GM12878 (cell line): ENCODE data around the gene TEF. TPM values are rescaled to one million over a fixed set of nuclear protein-coding genes. Genes with fewer than 3 reads are reported as not detected.
A peak's percentile ranks its signal among the peaks of the same experiment; 100 is the strongest.

Experiments
- ATF7 ChIP-seq: fragments of 450-650 bp; IDR thresholded peaks from 2 replicates; pipeline ENCODE4 v1.6.1; 2016; ENCODE audit warnings: low read depth, mild to moderate bottlenecking
- RELA ChIP-seq: fragments of 450-650 bp; IDR thresholded peaks from 2 replicates; pipeline ENCODE4 v1.8.0; 2014; ENCODE audit warnings: borderline replicate concordance; ENCODE audit not compliant: partially characterized antibody
- SMAD1 ChIP-seq: fragments of 450-650 bp; IDR thresholded peaks from 2 replicates; pipeline ENCODE4 v1.6.1; 2018; ENCODE audit warnings: mild to moderate bottlenecking, low read depth; ENCODE audit not compliant: partially characterized antibody
- SUPT20H ChIP-seq: IDR thresholded peaks from 2 replicates; pipeline ENCODE4 v1.6.1; 2011; ENCODE audit warnings: low read depth, mild to moderate bottlenecking, low read length, moderate library complexity, borderline replicate concordance; ENCODE audit not compliant: control insufficient read depth
- USF1 ChIP-seq: IDR thresholded peaks from 2 replicates; pipeline ENCODE4 v1.6.1; 2011; ENCODE audit warnings: borderline replicate concordance, low read depth, mild to moderate bottlenecking, moderate library complexity, mixed read lengths, low read length; ENCODE audit not compliant: insufficient read depth; ENCODE audit errors: extremely low read length
- polyA plus RNA-seq, 11 experiments: library from polyadenylated mRNA; depleted of rRNA in 4 of 11; unstranded in 6 of 11; stranded (reverse) in 5 of 11; fragments of >200 nt; fragmentation: Nextera tagmentation in 4 of 11; fragmentation: Illumina TruSeq in 1 of 11; extraction: Ambion mirVana in 4 of 11; extraction: Trizol in 1 of 11; gene quantifications; 1 replicate in 1 of 11; 2 replicates in 10 of 11; pipeline versions ENCODE4 v1.2.1 to v1.2.3, GENCODE V29; 2011 to 2016; ENCODE audit warnings: inconsistent platforms in 2 of 11, missing spikeins in 2 of 11, low read depth in 1 of 11
- small RNA-seq: library from RNA; depleted of rRNA; stranded (forward); fragments of <200 nt; gene quantifications from one replicate; pipeline ENCODE3, GENCODE V24; 2014
- total RNA-seq, 4 experiments: library from RNA; depleted of rRNA in 3 of 4; stranded (reverse); fragments of >200 nt in 3 of 4; fragmentation: Illumina TruSeq in 1 of 4; extraction: Trizol in 1 of 4; gene quantifications; 2 replicates each; pipeline versions ENCODE4 v1.2.1 to v1.2.3, GENCODE V29; 2013 to 2021

Gene TEF
- total and polyA plus RNA-seq, 10 of the 15 experiments (the other 5 are each of a cell fraction or from before 2014, with no cell fraction given), result 0.23 to 4.9 (median 3.2) TPM

GRCh38 chr22:41448189-41448808 lies 66.6 kb downstream of the TEF start (continued):
- no peak for TF ChIP-seq SMAD1
- TF ChIP-seq RELA, result peak; percentile 23
- TF ChIP-seq SUPT20H, result no peak
- no peak for TF ChIP-seq USF1
- peak; percentile 71 for TF ChIP-seq ATF7
- TF ChIP-seq, all 136 proteins: peak for 48

Small RNA genes within 50 kb of the gene (small RNA-seq; reads per million reads assigned to genes)
- gene RNU6-495P, result not detected

Other genes with a start within 250 kb of the TEF start
Only the 7 nearest of the 12 such genes appear.
- 0.22 TPM in 1 of 2 replicates, not detected in the other for gene CHADL, start 141.0 kb upstream of the TEF start, total RNA-seq (2014; rRNA removed)
- not detected in 2 replicates for gene CHADL, start 141.0 kb upstream of the TEF start, total RNA-seq (2014; rRNA removed; fragmentation: Illumina TruSeq; extraction: Trizol)
- gene CHADL, start 141.0 kb upstream of the TEF start, total RNA-seq (2021), result not detected in 2 replicates
- gene CHADL, start 141.0 kb upstream of the TEF start, polyA plus RNA-seq (2011; rRNA removed), result not detected in 2 replicates
- gene CHADL, start 141.0 kb upstream of the TEF start, polyA plus RNA-seq (2014; fragmentation: Illumina TruSeq; extraction: Trizol), result not detected in 2 replicates
- not detected for gene CHADL, start 141.0 kb upstream of the TEF start, polyA plus RNA-seq (2014; fragmentation: Nextera tagmentation; extraction: Ambion mirVana)
- gene CHADL, start 141.0 kb upstream of the TEF start, polyA plus RNA-seq (2014; rRNA removed), result 0.63 TPM in 1 of 2 replicates, not detected in the other
- gene CHADL, start 141.0 kb upstream of the TEF start, polyA plus RNA-seq (2016; fragmentation: Nextera tagmentation; extraction: Ambion mirVana), result under 1 TPM in 1 of 2 experiments, not detected in 1; 0.24 TPM
- gene RANGAP1, start 95.8 kb upstream of the TEF start, total RNA-seq (2014; rRNA removed), result 52.2 and 65.3 TPM in 2 replicates
- 36.1 and 40.3 TPM in 2 replicates for gene RANGAP1, start 95.8 kb upstream of the TEF start, total RNA-seq (2014; rRNA removed; fragmentation: Illumina TruSeq; extraction: Trizol)
- gene RANGAP1, start 95.8 kb upstream of the TEF start, total RNA-seq (2021), result 103 and 109 TPM in 2 replicates
- 34.3 and 55.1 TPM in 2 replicates for gene RANGAP1, start 95.8 kb upstream of the TEF start, polyA plus RNA-seq (2011; rRNA removed)
- 31.6 and 41.7 TPM in 2 replicates for gene RANGAP1, start 95.8 kb upstream of the TEF start, polyA plus RNA-seq (2014; fragmentation: Illumina TruSeq; extraction: Trizol)
- 1 to 10 TPM; 2.5 to 9.1 TPM for gene RANGAP1, start 95.8 kb upstream of the TEF start, polyA plus RNA-seq (2014; fragmentation: Nextera tagmentation; extraction: Ambion mirVana)
- gene RANGAP1, start 95.8 kb upstream of the TEF start, polyA plus RNA-seq (2014; rRNA removed), result 82.2 and 99.1 TPM in 2 replicates
- gene RANGAP1, start 95.8 kb upstream of the TEF start, polyA plus RNA-seq (2016; fragmentation: Nextera tagmentation; extraction: Ambion mirVana), result 10 to 100 TPM; 77.1 to 80.8 TPM
- 30.8 and 37.1 TPM in 2 replicates for gene ZC3H7B, start 80.4 kb upstream of the TEF start, total RNA-seq (2014; rRNA removed)
- gene ZC3H7B, start 80.4 kb upstream of the TEF start, total RNA-seq (2014; rRNA removed; fragmentation: Illumina TruSeq; extraction: Trizol), result 21.7 and 23.6 TPM in 2 replicates
- gene ZC3H7B, start 80.4 kb upstream of the TEF start, total RNA-seq (2021), result 50.0 and 52.3 TPM in 2 replicates
- gene ZC3H7B, start 80.4 kb upstream of the TEF start, polyA plus RNA-seq (2011; rRNA removed), result 10.2 and 21.3 TPM in 2 replicates
- 11.5 and 24.7 TPM in 2 replicates for gene ZC3H7B, start 80.4 kb upstream of the TEF start, polyA plus RNA-seq (2014; fragmentation: Illumina TruSeq; extraction: Trizol)
- gene ZC3H7B, start 80.4 kb upstream of the TEF start, polyA plus RNA-seq (2014; fragmentation: Nextera tagmentation; extraction: Ambion mirVana), result under 1 TPM; 0.26 to 0.34 TPM
- gene ZC3H7B, start 80.4 kb upstream of the TEF start, polyA plus RNA-seq (2014; rRNA removed), result 39.0 and 47.9 TPM in 2 replicates
- gene ZC3H7B, start 80.4 kb upstream of the TEF start, polyA plus RNA-seq (2016; fragmentation: Nextera tagmentation; extraction: Ambion mirVana), result 1 to 10 TPM; 4.4 to 5.4 TPM
- gene TOB2, start 64.9 kb downstream of the TEF start, total RNA-seq (2014; rRNA removed), result 15.9 and 18.2 TPM in 2 replicates
- gene TOB2, start 64.9 kb downstream of the TEF start, total RNA-seq (2014; rRNA removed; fragmentation: Illumina TruSeq; extraction: Trizol), result 10.7 and 12.2 TPM in 2 replicates
- 30.6 and 32.0 TPM in 2 replicates for gene TOB2, start 64.9 kb downstream of the TEF start, total RNA-seq (2021)
- 4.4 and 10.3 TPM in 2 replicates for gene TOB2, start 64.9 kb downstream of the TEF start, polyA plus RNA-seq (2011; rRNA removed)
- 11.0 and 17.6 TPM in 2 replicates for gene TOB2, start 64.9 kb downstream of the TEF start, polyA plus RNA-seq (2014; fragmentation: Illumina TruSeq; extraction: Trizol)
- 10 to 100 TPM in 1 of 2 experiments, 1 to 10 TPM in 1; 4.5 to 11.1 TPM for gene TOB2, start 64.9 kb downstream of the TEF start, polyA plus RNA-seq (2014; fragmentation: Nextera tagmentation; extraction: Ambion mirVana)
- 12.7 and 16.9 TPM in 2 replicates for gene TOB2, start 64.9 kb downstream of the TEF start, polyA plus RNA-seq (2014; rRNA removed)
- gene TOB2, start 64.9 kb downstream of the TEF start, polyA plus RNA-seq (2016; fragmentation: Nextera tagmentation; extraction: Ambion mirVana), result 10 to 100 TPM; 19.4 to 19.6 TPM
- gene PHF5A, start 86.8 kb downstream of the TEF start, total RNA-seq (2014; rRNA removed), result 81.4 and 99.9 TPM in 2 replicates
- gene PHF5A, start 86.8 kb downstream of the TEF start, total RNA-seq (2014; rRNA removed; fragmentation: Illumina TruSeq; extraction: Trizol), result 85.5 and 86.8 TPM in 2 replicates
- 64.2 and 64.8 TPM in 2 replicates for gene PHF5A, start 86.8 kb downstream of the TEF start, total RNA-seq (2021)
- gene PHF5A, start 86.8 kb downstream of the TEF start, polyA plus RNA-seq (2011; rRNA removed), result 96.7 and 99.4 TPM in 2 replicates
- gene PHF5A, start 86.8 kb downstream of the TEF start, polyA plus RNA-seq (2014; fragmentation: Illumina TruSeq; extraction: Trizol), result 91.7 and 101 TPM in 2 replicates
- gene PHF5A, start 86.8 kb downstream of the TEF start, polyA plus RNA-seq (2014; fragmentation: Nextera tagmentation; extraction: Ambion mirVana), result 10 to 100 TPM; 40.5 to 77.0 TPM
- gene PHF5A, start 86.8 kb downstream of the TEF start, polyA plus RNA-seq (2014; rRNA removed), result 97.6 and 115 TPM in 2 replicates
- gene PHF5A, start 86.8 kb downstream of the TEF start, polyA plus RNA-seq (2016; fragmentation: Nextera tagmentation; extraction: Ambion mirVana), result 10 to 100 TPM; 51.5 to 52.4 TPM
- 115 and 132 TPM in 2 replicates for gene ACO2, start 87.2 kb downstream of the TEF start, total RNA-seq (2014; rRNA removed)
- 63.2 and 69.0 TPM in 2 replicates for gene ACO2, start 87.2 kb downstream of the TEF start, total RNA-seq (2014; rRNA removed; fragmentation: Illumina TruSeq; extraction: Trizol)
- 127 and 133 TPM in 2 replicates for gene ACO2, start 87.2 kb downstream of the TEF start, total RNA-seq (2021)
- gene ACO2, start 87.2 kb downstream of the TEF start, polyA plus RNA-seq (2011; rRNA removed), result 16.1 and 22.4 TPM in 2 replicates
- 41.6 and 102 TPM in 2 replicates for gene ACO2, start 87.2 kb downstream of the TEF start, polyA plus RNA-seq (2014; fragmentation: Illumina TruSeq; extraction: Trizol)
- gene ACO2, start 87.2 kb downstream of the TEF start, polyA plus RNA-seq (2014; fragmentation: Nextera tagmentation; extraction: Ambion mirVana), result 10 to 100 TPM; 21.4 to 22.3 TPM
- gene ACO2, start 87.2 kb downstream of the TEF start, polyA plus RNA-seq (2014; rRNA removed), result 74.8 and 83.8 TPM in 2 replicates
- gene ACO2, start 87.2 kb downstream of the TEF start, polyA plus RNA-seq (2016; fragmentation: Nextera tagmentation; extraction: Ambion mirVana), result 100 to 1,000 TPM; 211 to 214 TPM
- 10.0 and 12.2 TPM in 2 replicates for gene POLR3H, start 162.5 kb downstream of the TEF start, total RNA-seq (2014; rRNA removed)
- 14.4 and 17.4 TPM in 2 replicates for gene POLR3H, start 162.5 kb downstream of the TEF start, total RNA-seq (2014; rRNA removed; fragmentation: Illumina TruSeq; extraction: Trizol)
- 36.6 and 40.9 TPM in 2 replicates for gene POLR3H, start 162.5 kb downstream of the TEF start, total RNA-seq (2021)
- gene POLR3H, start 162.5 kb downstream of the TEF start, polyA plus RNA-seq (2011; rRNA removed), result 15.7 and 29.8 TPM in 2 replicates
- gene POLR3H, start 162.5 kb downstream of the TEF start, polyA plus RNA-seq (2014; fragmentation: Illumina TruSeq; extraction: Trizol), result 12.3 and 26.2 TPM in 2 replicates
- gene POLR3H, start 162.5 kb downstream of the TEF start, polyA plus RNA-seq (2014; fragmentation: Nextera tagmentation; extraction: Ambion mirVana), result 1 to 10 TPM; 3.5 to 5.8 TPM
- gene POLR3H, start 162.5 kb downstream of the TEF start, polyA plus RNA-seq (2014; rRNA removed), result 23.1 and 26.0 TPM in 2 replicates
- 10 to 100 TPM; 58.7 to 62.7 TPM for gene POLR3H, start 162.5 kb downstream of the TEF start, polyA plus RNA-seq (2016; fragmentation: Nextera tagmentation; extraction: Ambion mirVana)